RWPE2 (cell line): Measurements from ENCODE around the gene FANCC.

Experiments
- ATAC-seq: fragments of 200-7000 bp; cut with Tn5 transposase; 3 replicates; pipeline ENCODE4 v1.9.1; 2021; ENCODE audit warnings: low read depth
- DNase-seq: peaks from one replicate; pipeline ENCODE4 v3.0.0-alpha.2; 2020; ENCODE audit warnings: low spot score
- H3K27ac ChIP-seq: fragments of 450-650 bp; 2 replicates; pipeline ENCODE4 v1.5.1; 2017; ENCODE audit warnings: mild to moderate bottlenecking; ENCODE audit not compliant: poor library complexity, severe bottlenecking
- H3K27me3 ChIP-seq: fragments of 250-450 bp; sonication (Bioruptor Pico); 2 replicates; pipeline ENCODE4 v1.5.1; 2021; ENCODE audit warnings: mild to moderate bottlenecking, moderate library complexity; ENCODE audit not compliant: insufficient read depth, poor library complexity, severe bottlenecking
- H3K36me3 ChIP-seq: fragments of 250-450 bp; sonication (Bioruptor Pico); 2 replicates; pipeline ENCODE4 v1.5.1; 2020; ENCODE audit warnings: low read depth, mild to moderate bottlenecking, moderate library complexity
- H3K4me1 ChIP-seq: fragments of 250-450 bp; sonication (Bioruptor Pico); 2 replicates; pipeline ENCODE4 v1.5.1; 2021; ENCODE audit warnings: mild to moderate bottlenecking, moderate library complexity; ENCODE audit not compliant: insufficient read depth, poor library complexity, severe bottlenecking
- H3K4me3 ChIP-seq: fragments of 250-450 bp; sonication (Bioruptor Pico); 2 replicates; pipeline ENCODE4 v1.5.1; 2021; ENCODE audit warnings: mild to moderate bottlenecking, moderate library complexity; ENCODE audit not compliant: severe bottlenecking
- H3K9me3 ChIP-seq: fragments of 250-450 bp; sonication (Bioruptor Pico); 2 replicates; pipeline ENCODE4 v1.5.1; 2021; ENCODE audit warnings: mild to moderate bottlenecking, moderate library complexity; ENCODE audit not compliant: severe bottlenecking
- TF ChIP-seq, protein P1 (sequence below): fragments of 450-650 bp; IDR thresholded peaks from one replicate; pipeline ENCODE4 v1.5.1; 2017; ENCODE audit warnings: mild to moderate bottlenecking, moderate library complexity; ENCODE audit not compliant: poor library complexity, severe bottlenecking

FANCC gene

DNA sequence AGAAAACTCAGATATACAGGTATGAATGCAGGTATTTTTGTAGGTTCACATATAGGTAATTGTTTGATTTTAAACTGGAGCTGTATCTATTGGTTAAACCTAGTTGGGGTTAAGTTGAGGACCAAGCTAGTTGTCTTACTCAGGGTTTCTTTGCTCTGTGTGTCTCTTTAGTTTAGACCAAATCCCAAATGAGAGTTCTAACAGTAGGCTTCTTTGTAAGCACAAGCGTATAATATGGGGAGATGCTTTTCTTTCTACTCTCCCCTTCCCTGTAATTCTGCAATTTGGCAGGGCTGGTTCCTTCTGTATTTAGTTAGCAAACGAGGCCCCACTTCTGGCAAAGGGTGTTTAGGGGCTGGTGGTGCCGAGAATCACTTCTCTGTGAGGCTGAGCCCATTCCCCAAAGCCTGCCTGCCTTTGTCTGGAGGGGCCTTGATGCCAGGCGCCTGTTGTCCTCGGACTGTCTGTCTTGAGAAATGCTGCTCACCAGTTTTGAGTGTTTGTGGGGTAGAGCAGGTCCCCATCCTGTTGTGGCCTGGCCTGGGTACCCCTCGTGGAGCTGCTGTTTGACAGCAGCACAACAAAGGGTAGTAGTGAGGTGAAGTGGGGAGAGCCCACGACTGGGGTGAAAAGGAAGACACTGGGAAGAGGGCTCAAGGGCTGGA lies 259.3 kb downstream of the FANCC start:
- no peak overlapping the region for H3K4me3 ChIP-seq
- H3K36me3 ChIP-seq: peaks cover 56% of the 10 kb centered on the region
- H3K4me1 ChIP-seq: peaks cover 43% of the 10 kb centered on the region
- DNase-seq (no peak), ATAC-seq (no peak)
- H3K27me3 ChIP-seq: no peaks in the 10 kb centered on the region
- TF ChIP-seq, protein P1, sequence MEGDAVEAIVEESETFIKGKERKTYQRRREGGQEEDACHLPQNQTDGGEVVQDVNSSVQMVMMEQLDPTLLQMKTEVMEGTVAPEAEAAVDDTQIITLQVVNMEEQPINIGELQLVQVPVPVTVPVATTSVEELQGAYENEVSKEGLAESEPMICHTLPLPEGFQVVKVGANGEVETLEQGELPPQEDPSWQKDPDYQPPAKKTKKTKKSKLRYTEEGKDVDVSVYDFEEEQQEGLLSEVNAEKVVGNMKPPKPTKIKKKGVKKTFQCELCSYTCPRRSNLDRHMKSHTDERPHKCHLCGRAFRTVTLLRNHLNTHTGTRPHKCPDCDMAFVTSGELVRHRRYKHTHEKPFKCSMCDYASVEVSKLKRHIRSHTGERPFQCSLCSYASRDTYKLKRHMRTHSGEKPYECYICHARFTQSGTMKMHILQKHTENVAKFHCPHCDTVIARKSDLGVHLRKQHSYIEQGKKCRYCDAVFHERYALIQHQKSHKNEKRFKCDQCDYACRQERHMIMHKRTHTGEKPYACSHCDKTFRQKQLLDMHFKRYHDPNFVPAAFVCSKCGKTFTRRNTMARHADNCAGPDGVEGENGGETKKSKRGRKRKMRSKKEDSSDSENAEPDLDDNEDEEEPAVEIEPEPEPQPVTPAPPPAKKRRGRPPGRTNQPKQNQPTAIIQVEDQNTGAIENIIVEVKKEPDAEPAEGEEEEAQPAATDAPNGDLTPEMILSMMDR: no peak
- H3K27ac ChIP-seq: no peak overlapping the region
- H3K9me3 ChIP-seq: no peaks in the 10 kb centered on the region

DNA sequence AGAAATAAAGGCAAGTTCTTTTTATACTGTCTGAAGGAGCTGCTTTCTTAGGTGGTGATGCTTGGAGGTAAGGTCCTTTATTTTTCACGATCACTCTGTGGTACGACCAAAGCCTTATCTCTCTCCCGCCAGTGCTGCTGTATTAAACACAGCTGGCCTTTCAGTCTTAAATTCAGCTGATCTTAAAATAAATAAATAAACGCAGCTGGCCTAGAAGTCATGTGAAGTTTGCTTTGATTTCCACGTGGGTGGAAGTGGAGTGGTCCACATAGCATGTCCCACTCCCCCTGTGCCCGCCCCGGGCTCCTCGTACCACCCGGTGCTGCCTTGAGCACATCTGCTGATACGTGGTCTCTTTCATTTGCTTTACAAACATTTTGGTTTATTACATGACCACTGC lies 260.4 kb downstream of the FANCC start:
- peaks cover 49% of the 10 kb centered on the region for H3K4me1 ChIP-seq
- no peaks in the 10 kb centered on the region for H3K9me3 ChIP-seq
- H3K4me3 ChIP-seq: no peak overlapping the region
- H3K27me3 ChIP-seq: no peaks in the 10 kb centered on the region
- ATAC-seq (no peak), DNase-seq (no peak)
- H3K36me3 ChIP-seq: peaks cover 51% of the 10 kb centered on the region
- H3K27ac ChIP-seq: peak overlapping the region; percentile 49
- TF ChIP-seq, protein P1: no peak

DNA sequence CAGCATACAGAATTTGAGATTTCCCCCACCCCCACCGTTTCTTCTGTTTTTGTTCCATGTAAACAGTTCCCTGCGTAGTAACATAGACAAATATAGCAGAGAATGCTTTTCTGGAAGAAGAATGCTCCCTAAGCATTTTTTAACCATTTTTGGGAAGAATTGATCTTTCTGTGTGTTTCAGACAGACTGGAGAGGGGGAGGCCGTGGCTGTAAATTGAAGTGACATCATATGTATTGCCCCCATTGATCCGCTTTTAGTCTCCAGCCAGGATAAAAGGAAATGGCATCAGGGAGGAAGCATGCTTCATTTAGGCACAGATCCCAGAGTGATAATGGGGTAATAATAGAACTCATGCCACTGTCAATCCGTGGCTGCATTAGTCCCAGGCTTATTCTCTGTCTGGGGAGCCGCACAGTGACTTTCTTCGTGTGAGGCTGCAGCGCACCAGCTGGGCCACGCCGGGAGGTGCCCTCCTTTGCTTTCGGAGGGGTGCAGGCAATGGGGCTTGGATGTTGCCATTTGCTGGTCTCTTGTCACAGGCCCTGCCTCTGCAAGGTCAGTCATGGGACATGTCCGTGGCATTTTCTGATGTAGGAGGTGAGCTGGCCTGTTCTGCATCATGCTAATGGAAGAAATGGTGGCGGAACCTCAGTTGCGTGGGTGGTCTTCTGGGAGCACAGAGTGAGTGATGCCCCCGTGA lies 261.5 kb downstream of the FANCC start:
- Histone ChIP-seq H3K36me3 (peaks cover 48% of the 10 kb centered on the region), H3K27me3 (no peaks in the 10 kb centered on the region), H3K4me3 (no peak overlapping the region), H3K9me3 (no peaks in the 10 kb centered on the region), H3K4me1 (peaks cover 52% of the 10 kb centered on the region), H3K27ac (peak overlapping the region; percentile 49)
- ATAC-seq (peak; percentile 31; the same call in 2 of the 3 replicates), DNase-seq (no peak)
- TF ChIP-seq, protein P1: no peak

DNA sequence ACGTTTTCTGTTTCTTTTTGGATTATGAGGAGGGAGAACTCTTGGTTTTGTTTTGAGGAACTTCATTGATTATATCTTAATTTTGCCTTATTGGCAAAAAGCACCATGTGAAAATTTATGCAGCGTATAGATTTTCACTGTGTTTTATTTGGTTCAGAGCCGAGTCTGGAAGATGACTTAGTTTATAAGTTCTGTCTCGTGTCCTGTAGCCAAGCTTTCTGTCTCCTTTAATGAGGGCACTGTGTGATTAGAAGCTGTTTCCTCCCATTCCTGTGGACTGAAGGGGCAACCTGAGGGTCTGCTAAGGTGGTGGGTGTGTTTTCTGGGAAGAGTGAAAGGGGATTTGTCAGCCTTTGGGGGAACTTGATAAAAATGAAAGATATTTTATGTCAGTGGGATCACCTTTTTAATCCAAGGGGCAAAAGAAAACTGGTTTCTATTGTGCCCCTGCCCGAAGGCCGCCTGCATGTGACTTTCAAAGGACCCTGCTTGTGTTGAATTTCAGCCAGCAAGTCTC lies 262.1 kb downstream of the FANCC start:
- no peaks in the 10 kb centered on the region for H3K9me3 ChIP-seq
- DNase-seq: no peak
- peaks cover 41% of the 10 kb centered on the region for H3K36me3 ChIP-seq
- no peaks in the 10 kb centered on the region for H3K27me3 ChIP-seq
- no peak for ATAC-seq
- H3K4me1 ChIP-seq: peaks cover 56% of the 10 kb centered on the region
- H3K4me3 ChIP-seq: no peak overlapping the region
- H3K27ac ChIP-seq: peak overlapping the region; percentile 49
- TF ChIP-seq, protein P1: no peak
